DMS79 (cell line): ENCODE data around the gene TTLL5.
"Not testable (repeated sequence)": the region's sequence is repeated elsewhere in the genome, so short reads cannot be mapped to it uniquely, and the experiment has no call there.

Experiments used
- DNase-seq: peaks from one replicate; lab custom pipeline; 2025; lab: John Stamatoyannopoulos, UW

The TTLL5 gene

GRCh38 chr14:75832621-75833297 is 171.7 kb downstream of the TTLL5 start:
- DNase-seq, result no peak

DNA sequence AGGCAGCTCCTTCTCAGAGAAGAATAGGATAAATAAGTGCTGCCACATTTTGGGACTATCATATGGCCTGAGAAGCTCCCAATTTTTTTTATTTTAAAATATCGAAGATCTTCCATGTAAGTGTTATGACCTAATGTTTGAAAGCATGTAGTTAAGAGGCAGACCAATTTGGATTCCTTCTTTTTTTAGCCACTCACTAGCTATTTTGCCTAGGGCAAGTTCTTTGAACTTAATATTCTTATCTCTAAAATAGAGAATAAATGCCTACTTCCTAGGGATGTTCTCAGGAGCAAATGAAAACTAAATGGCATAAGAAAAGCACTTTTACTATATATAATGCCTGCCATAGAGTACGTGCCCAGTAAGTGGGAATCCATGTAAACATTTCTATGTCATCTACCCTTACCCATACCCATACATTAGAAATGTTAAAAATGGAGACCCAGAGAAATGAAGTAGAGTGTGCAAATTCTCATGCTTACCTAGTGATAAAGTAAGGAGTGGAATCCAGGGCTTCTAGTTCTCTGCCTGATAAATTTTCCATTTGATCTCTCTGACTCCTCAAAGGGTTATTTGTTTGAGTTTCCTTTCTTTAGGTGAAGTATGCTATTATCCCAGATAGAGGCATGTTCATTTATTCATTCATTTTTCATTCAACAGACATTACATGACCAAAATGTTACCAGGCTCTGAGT is 172.4 kb downstream of the TTLL5 start:
- DNase-seq, result no peak

DNA sequence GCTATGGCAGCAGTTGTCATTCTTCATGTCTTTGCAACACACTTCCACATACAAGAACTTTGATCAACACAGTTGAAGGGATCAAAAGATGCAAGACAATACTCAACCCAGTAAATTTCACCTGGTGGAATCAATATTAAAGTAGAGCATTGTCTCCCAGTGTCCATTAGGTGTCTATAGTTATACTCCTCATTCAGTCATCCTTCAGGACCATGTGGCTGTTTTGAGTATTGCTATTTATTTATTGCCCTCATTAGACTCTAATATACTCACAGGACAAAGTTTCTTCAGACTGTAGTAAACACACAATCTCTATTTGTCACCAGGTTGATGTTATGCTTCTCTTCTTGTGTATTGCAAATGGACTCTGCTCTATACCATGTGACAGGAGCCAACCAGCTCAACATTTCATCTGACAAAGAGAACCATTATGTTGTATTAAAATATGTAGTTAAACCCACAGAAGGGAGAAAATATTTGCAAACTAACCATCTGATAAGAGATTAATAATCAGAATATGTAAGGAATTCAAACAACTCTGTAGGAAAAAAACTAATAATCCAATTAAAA is 174.2 kb downstream of the TTLL5 start:
- no peak for DNase-seq

DNA sequence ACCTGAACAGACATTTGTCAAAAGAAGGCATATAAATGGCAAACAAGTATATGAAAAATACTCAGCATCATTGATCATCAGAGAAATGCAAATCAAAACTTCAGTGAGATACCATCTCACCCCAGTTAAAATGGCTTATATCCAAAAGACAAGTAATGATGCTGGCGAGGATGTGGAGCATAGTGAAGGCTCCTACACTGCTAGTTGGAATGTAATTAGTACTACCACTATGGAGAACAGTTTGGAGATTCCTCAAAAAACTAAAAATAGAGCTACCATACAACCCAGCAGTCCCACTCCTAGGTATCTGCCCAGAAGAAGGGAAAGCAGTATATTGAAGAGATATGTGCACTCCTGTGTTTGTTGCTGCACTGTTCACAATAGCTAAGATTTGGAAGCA is 174.7 kb downstream of the TTLL5 start:
- DNase-seq, result no peak

DNA sequence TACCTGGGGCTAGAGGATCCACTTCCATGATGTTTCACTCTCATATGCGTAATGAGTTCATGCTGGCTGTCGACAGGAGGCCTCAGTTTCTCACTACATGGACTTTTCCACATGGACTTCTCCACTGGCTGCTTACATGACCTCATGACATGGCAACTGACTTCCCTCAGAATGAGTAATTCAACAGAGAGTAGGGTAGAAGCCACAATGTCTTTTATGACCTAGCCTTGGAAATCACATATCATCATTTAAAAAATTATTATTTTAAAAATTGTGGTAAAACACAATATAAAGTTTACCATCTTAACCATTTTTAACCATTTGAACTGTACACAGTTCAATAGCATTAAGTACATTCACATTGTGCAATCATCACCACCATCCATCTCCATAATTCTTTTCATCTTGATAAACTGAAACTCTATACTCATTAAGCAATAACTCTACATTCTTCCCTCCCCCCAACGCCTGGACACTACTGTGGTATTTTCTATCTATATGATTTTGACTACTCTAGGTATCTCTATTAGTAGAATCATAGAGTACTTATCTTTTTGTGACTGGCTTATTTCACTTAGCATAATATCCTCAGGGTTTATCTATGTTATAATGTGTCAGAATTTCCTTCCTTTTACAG is 176.2 kb downstream of the TTLL5 start:
- no peak for DNase-seq

DNA sequence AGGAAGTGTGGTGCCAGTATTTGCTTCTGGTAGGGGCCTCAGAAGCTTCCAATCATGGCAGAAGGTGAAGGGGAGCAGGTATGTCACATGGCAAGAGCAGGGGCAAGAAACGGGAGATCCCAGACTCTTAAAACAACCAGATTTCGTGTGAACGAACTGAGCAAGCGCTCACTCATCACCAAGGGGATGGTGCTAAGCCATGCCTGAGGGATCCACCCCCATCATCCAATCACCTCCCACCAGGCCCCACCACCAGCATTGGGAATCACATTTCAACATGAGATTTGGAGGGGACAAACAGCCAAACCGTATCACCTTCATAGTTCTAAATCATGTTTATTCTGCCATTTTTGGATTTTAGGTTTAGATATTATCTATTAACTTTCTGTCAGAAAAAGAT is 179.9 kb downstream of the TTLL5 start:
- no peak for DNase-seq

DNA sequence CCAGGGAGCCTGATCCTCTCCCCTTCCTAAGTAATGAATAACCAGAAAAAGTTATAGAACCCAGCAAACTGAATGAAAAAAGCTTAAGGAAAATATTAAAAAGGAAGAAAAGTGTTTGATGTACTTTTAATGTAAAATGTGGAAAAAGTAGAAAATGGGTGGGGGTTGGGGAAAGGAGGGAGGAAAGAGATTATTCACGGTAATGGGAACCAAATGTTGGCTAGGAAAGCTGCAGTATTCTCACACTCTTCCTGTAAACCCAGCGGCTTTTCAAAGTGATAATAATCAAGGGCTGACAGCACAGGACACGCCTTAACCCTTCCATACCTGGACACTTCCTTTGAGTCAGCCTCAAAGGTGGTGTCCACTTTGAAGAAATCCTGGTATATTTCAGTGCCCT is 181.5 kb downstream of the TTLL5 start:
- DNase-seq, result no peak

GRCh38 chr14:75844486-75844885 is 183.4 kb downstream of the TTLL5 start:
- DNase-seq, result no peak

GRCh38 chr14:75845136-75845804 is 184.2 kb downstream of the TTLL5 start:
- DNase-seq, result no peak

DNA sequence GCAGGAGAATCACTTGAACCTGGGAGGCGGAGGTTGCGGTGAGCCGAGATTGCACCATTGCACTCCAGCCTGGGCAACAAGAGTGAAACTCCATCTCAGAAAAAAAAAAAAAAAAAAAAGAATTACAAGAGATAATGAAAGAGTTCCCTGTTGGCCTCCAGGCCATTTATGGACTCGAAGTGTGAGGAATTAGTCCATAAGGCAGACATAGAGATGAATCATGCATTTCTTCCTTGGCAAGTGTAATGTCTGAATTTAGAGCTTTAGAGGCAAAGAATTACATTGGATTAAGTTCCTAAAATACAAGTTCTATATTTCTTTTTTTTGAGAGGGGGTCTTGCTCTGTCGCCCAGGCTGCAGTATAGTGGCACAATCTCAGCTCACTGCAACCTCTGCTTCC is 185.6 kb downstream of the TTLL5 start:
- DNase-seq, result not testable (repeated sequence)

DNA sequence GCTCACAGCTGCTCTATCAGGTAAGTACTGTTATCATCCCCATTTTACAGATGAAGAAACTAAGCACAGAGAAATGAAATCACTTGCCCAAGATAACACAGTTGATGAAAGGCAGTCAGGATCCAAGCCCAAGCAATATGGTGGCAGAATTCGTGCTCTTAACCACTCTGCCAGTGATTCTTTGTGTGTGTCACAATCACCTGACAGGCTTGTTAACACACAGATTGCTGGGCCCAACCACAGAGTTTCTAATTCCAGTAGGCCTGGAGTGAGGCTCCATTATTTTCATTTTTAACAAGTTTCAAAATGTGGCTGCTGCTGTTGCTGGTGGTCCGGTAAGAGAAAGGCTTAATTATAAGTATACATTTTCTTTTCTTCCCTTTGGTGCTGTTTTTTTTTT is 186.5 kb downstream of the TTLL5 start:
- DNase-seq, result no peak

GRCh38 chr14:75848167-75848913 is 187.3 kb downstream of the TTLL5 start:
- DNase-seq, result no peak

DNA sequence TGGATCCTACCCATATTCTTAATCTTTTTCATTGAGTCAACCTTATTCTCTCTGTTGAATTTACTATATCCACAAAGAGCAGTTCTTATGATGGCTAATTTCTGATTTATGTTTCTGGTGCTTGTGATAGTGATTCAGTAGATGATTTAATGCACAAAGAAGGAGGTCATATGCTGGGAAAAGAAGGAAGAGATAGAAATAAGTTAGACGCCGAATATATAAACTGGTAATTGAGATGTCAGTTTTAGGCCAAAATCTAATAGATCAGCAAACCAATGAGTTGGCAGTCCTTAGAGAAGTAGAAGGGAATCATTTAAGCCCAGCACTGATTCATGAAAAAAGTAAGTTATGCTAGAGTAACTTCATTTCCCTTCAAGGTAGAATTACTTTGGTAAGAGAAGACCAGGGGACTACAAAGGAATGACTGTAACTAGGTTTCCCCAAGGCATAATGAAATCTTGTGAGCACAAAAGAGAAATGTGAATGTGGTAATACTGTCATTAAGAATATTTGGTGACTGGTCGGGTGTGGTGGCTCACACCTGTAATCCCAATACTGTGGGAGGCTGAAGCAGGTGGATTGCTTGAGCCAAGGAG is 188.4 kb downstream of the TTLL5 start:
- no peak for DNase-seq

- DNase-seq, result no peak
Measured at GRCh38 chr14:75851574-75851866, 190.5 kb downstream of the TTLL5 start.

GRCh38 chr14:75854111-75854799 is 193.2 kb downstream of the TTLL5 start:
- no peak for DNase-seq

DNA sequence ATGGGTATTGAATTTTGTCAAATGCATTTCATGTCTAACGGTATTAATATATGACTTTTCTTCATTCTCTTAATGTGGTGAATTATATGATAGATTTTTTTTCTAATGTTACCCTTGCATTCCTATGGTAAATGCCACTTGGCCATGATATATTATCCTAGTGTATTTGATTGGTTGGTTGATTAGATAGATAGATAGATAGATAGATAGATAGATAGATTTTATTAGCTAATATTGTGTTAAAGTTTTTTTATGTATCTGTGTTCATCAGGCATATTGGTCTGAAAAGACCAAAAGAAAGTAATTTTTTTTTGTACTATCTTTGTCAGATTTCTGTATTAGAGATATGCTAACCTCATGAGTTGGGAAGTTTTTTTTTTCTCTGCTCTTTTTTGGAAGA is 196.2 kb downstream of the TTLL5 start:
- DNase-seq, result no peak

DNA sequence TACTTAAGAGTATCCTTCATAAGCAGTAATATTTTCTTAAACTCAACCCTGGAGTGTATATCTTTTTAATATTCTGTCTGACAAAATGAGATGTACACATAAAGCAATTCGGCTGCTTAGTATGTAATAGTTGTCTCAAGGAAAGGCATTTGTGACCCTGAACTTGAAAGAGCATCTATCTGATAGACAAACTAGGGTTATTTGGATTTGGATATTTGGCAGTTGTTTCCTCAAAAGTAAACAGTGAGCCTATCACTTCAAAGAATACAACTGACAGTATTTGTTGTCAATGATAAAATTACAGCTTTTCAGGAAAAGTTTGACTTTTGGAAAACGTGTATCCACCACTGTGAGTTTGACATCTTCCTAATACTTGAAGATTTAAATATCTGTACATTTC is 197.3 kb downstream of the TTLL5 start:
- no peak for DNase-seq

DNA sequence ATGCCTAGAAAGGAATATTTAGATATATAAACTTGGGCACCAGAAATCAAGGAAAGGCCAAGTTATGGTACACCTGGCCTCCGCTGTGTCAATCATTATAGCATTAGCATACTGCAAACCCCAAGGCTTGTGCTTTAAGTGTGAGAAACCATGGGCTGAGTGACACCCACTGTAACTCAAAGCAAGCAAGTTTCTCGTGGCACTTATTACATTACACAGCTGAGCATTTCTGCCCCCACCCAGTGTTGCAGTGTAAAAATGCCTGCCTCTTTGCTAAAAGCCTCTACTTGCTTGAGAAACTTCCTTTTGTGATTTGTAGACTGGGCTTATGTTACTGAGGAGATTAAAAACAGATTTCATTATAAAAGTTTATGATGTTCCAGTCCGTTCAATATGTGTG is 198.7 kb downstream of the TTLL5 start:
- DNase-seq, result no peak

DNA sequence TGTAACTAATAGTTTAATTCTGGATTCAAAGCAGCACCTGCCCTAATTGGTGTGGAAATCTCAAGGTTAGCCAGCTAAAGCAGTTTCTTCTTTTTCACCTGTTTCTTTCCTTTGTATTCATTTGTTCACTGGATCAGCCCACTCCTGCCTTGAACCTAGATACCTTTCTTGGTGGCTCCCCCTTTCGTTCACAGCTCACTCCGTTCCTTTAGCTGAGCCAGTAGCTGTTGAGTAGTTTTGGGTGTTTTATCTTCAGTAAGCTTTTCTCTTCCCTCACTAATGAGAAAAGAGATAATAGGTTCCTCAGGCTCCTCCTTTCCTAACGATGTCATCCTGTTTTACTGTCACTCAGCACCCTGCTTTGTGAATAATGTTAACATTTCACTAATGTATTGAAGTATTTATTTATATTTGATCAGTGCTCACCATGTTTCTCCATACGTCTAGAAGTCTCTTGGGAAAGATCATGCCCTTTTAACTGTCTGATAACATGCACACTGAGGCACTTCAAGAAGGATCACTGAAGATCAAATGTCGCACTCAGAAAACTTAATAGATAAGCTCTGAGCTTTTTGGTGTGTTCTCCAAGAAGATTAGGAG is 199.6 kb downstream of the TTLL5 start:
- DNase-seq, result no peak

DNA sequence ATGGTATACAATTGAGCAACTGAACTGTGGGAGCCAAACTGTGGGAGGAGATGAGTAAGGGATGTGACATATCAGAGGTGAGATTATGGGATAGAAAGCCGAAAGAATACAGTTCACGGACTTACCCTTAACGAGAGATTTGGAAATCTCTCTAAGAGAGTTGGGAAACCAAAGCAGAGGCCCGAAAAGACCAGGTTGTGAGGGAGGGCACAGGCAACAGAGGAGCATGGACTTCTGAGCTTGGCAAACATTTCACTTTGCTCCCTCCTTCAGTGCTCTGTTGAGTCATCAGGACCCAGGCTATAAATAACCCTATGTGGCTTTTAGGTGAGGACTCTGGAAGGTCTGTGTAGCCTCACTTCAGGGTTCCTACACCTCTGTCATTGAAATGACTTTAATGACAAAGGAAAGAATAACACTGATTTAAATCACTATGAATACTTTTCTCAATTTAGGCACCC is 200.1 kb downstream of the TTLL5 start:
- no peak for DNase-seq

GRCh38 chr14:75863221-75863620 is 202.2 kb downstream of the TTLL5 start:
- no peak for DNase-seq
